Posterior cingulate gyrus (tissue), 11 donors: ENCODE results near the gene JUND.
"Not testable (repeated sequence)": the region's sequence is repeated elsewhere in the genome, so short reads cannot be mapped to it uniquely, and the experiment has no call there.

Source experiments
- DNase-seq, 10 donors: peaks; one replicate each; pipeline versions ENCODE4 v3.0.0 to v3.0.0-alpha.2; 2020 to 2021; ENCODE audit warnings: mixed read lengths in 3 of 10
- intact Hi-C: fragments of 100-400 bp; cut with DNase I; formaldehyde crosslinking; loops from one replicate; pipeline ENCODE4 v1.15.1; 2023

The JUND gene

GRCh38 chr19:18281082-18282020 lies at the start of gene JUND:
Gene JUND (minus strand): TSS chr19:18281622. CDS start chr19:18281484, 138 bp downstream.
- intact Hi-C loops: loop anchor here (2.0 kb wide), 2 partner anchors 41 to 77 kb away; partner anchors contain the start of genes LSM4 and RAB3A

GRCh38 chr19:18330868-18331267 lies 49.4 kb upstream of the JUND start:
- no peak for DNase-seq
- intact Hi-C loops: no loop called here

More at GRCh38 chr19:18281082-18282020, at the start of gene JUND:
- peak; percentile 92 to 100 (median 96) for DNase-seq

- no peak for DNase-seq
- intact Hi-C loops: loop anchor here (5.0 kb wide), 2 partner anchors 122 to 137 kb away; partner anchors contain the start of gene MPV17L2
These were observed 47.6 kb upstream of the JUND start for GRCh38 chr19:18329035-18329376.

- intact Hi-C loops: loop anchor here (1.0 to 5.0 kb wide), 3 partner anchors 49 to 136 kb away; partner anchors contain the start of gene MPV17L2
- peak; percentile 83 to 98 (median 92) for DNase-seq
These were observed 47.1 kb upstream of the JUND start for GRCh38 chr19:18328340-18329034.

GRCh38 chr19:18326772-18327171 lies 45.4 kb upstream of the JUND start:
- intact Hi-C loops: loop anchor here (5.0 kb wide), 2 partner anchors 119 to 134 kb away; partner anchors contain the start of gene MPV17L2
- DNase-seq: no peak

- DNase-seq, intact Hi-C loops: not testable (repeated sequence)
These were observed 42.9 kb upstream of the JUND start for GRCh38 chr19:18324373-18324731.

- peak; percentile 97 to 100 (median 98) for DNase-seq
- intact Hi-C loops: loop anchor here (2.0 kb wide), 1 partner anchor 42 kb away; the partner anchor contains the start of gene JUND
These were observed 41.5 kb upstream of the JUND start, which contains the start of gene LSM4 for GRCh38 chr19:18322759-18323460. Gene LSM4 (minus strand): TSS chr19:18323076. CDS start chr19:18323020, 56 bp downstream.

- no peak for DNase-seq
These were observed 40.9 kb upstream of the JUND start for GRCh38 chr19:18322318-18322758.

GRCh38 chr19:18321734-18322102 lies 40.3 kb upstream of the JUND start:
- intact Hi-C loops: loop anchor here (2.0 kb wide), 1 partner anchor 41 kb away; the partner anchor contains the start of gene JUND
- DNase-seq: no peak

More at GRCh38 chr19:18322318-18322758, 40.9 kb upstream of the JUND start:
- intact Hi-C loops: loop anchor here (2.0 kb wide), 1 partner anchor 42 kb away; the partner anchor contains the start of gene JUND

GRCh38 chr19:18320865-18321733 lies 39.7 kb upstream of the JUND start:
- DNase-seq: no peak
- intact Hi-C loops: no loop called here

GRCh38 chr19:18319591-18320135 lies 38.2 kb upstream of the JUND start:
- DNase-seq: no peak
- intact Hi-C loops: no loop called here

GRCh38 chr19:18317961-18318800 lies 36.8 kb upstream of the JUND start:
- DNase-seq: no peak
- intact Hi-C loops: no loop called here

- no peak for DNase-seq
- intact Hi-C loops: no loop called here
These were observed 32.0 kb upstream of the JUND start for GRCh38 chr19:18313398-18313797.

- DNase-seq: peak in 1 of 10 donors; percentile 79
- intact Hi-C loops: no loop called here
These were observed 30.7 kb upstream of the JUND start for GRCh38 chr19:18312092-18312534.

- DNase-seq: peak in 1 of 10 donors; percentile 79
- intact Hi-C loops: no loop called here
These were observed 30.2 kb upstream of the JUND start for GRCh38 chr19:18311502-18312091.

GRCh38 chr19:18310966-18311365 lies 29.5 kb upstream of the JUND start:
- no peak for DNase-seq
- intact Hi-C loops: no loop called here

- peak in 1 of 10 donors; percentile 78 for DNase-seq
- intact Hi-C loops: no loop called here
These were observed 28.9 kb upstream of the JUND start for GRCh38 chr19:18310118-18310909.
